Body of pancreas (tissue), 4 donors: ENCODE data around the gene C2CD4D. TPM values are rescaled to one million over a fixed set of nuclear protein-coding genes. Genes with fewer than 3 reads are reported as not detected.

Experiments used
- ATAC-seq: fragments of 150-250 bp; one replicate; pipeline ENCODE4 v1.9.1; 2016
- DNase-seq, 4 donors: peaks; one replicate each; pipeline ENCODE4 v3.0.0-alpha.2; 2019
- H3K27ac ChIP-seq, 4 donors: fragments of 200-600 bp; sonication (generic); 1 replicate in 3 of 4; 2 replicates in 1 of 4; pipeline versions ENCODE4 v1.5.1 to v1.6.1; 2016 to 2019; ENCODE audit warnings: mild to moderate bottlenecking in 1 of 4, mixed read lengths in 1 of 4, moderate library complexity in 1 of 4
- H3K27me3 ChIP-seq, 2 donors: fragments of 200-600 bp; sonication (generic); one replicate each; pipeline ENCODE4 v1.6.0; 2016; ENCODE audit warnings: mild to moderate bottlenecking in 1 of 2
- H3K36me3 ChIP-seq, 2 donors: fragments of 200-600 bp; sonication (generic); replicated peaks in 1 of 2; 2 replicates each; pipeline ENCODE4 v1.5.1; 2016; ENCODE audit warnings: low read depth in 2 of 2; ENCODE audit not compliant: insufficient read depth in 1 of 2
- H3K4me1 ChIP-seq: fragments of 200-600 bp; sonication (generic); one replicate; pipeline ENCODE4 v1.6.0; 2016
- H3K4me3 ChIP-seq, 2 donors: fragments of 200-600 bp; sonication (generic); 1 replicate in 1 of 2; 2 replicates in 1 of 2; pipeline ENCODE4 v1.5.1; 2016 to 2019
- H3K9me3 ChIP-seq, 3 donors: fragments of 200-600 bp; sonication (generic); 1 replicate in 2 of 3; 2 replicates in 1 of 3; pipeline ENCODE4 v1.5.1; 2016
- CTCF ChIP-seq, 7 experiments: fragments of 450-650 bp in 4 of 7; fragments of 200-600 bp in 3 of 7; sonication (generic) in 3 of 7; IDR thresholded peaks; one replicate each; pipeline ENCODE4 v1.5.1; 2016 to 2019; ENCODE audit warnings: antibody characterized with exemption in 7 of 7
- POLR2A ChIP-seq, 3 donors: fragments of 450-650 bp; IDR thresholded peaks; one replicate each; pipeline ENCODE4 v1.6.1; 2016; ENCODE audit warnings: antibody characterized with exemption in 3 of 3, mild to moderate bottlenecking in 2 of 3
- WGBS, 2 donors: methylation state at CpG; one replicate each; pipeline ENCODE4 v1.1.5; 2017; 5-methylcytosine and 5-hydroxymethylcytosine counted together
- intact Hi-C: fragments of 100-400 bp; cut with DNase I; formaldehyde crosslinking; loops from one replicate; pipeline ENCODE4 v1.15.1; 2023
- total RNA-seq, 2 donors: library from RNA; depleted of rRNA; stranded (reverse); fragments of >200 nt; gene quantifications; one replicate each; pipeline ENCODE4 v1.1.0, GENCODE V29; 2016

Gene C2CD4D
- total RNA-seq, 2 donors from 2014 or later = 0.26 to 2.6 TPM

GRCh38 chr1:151814971-151815545 lies 24.6 kb downstream of the C2CD4D start:
- H3K36me3 ChIP-seq = peaks cover 0 to 12% of the 10 kb centered on the region in 2 donors
- no peaks in the 10 kb centered on the region for H3K27me3 ChIP-seq
- H3K4me3 ChIP-seq = no peak overlapping the region
- H3K9me3 ChIP-seq = no peaks in the 10 kb centered on the region
- DNase-seq (no peak), ATAC-seq (no peak)
- WGBS, 2 donors = 82 to 95% methylated on average over 5 to 8 of the region's 8 CpGs
- no peak overlapping the region for H3K27ac ChIP-seq
- no peak for TF ChIP-seq CTCF (IDR thresholded peaks at IDR 0.05)
- no peak for TF ChIP-seq POLR2A (IDR thresholded peaks at IDR 0.05)
- intact Hi-C loops = no loop called here
- H3K4me1 ChIP-seq = peaks cover 16% of the 10 kb centered on the region

- DNase-seq = no peak
- H3K36me3 ChIP-seq = peaks cover 0 to 12% of the 10 kb centered on the region in 2 donors
- no peaks in the 10 kb centered on the region for H3K9me3 ChIP-seq
- no peaks in the 10 kb centered on the region for H3K27me3 ChIP-seq
- 92% methylated on average over 15 of the region's 15 CpGs for WGBS, 2 donors
- H3K4me3 ChIP-seq = no peak overlapping the region
- H3K27ac ChIP-seq = no peak overlapping the region
- no peak for ATAC-seq
- peaks cover 16% of the 10 kb centered on the region for H3K4me1 ChIP-seq
- intact Hi-C loops = no loop called here
- TF ChIP-seq POLR2A (IDR thresholded peaks at IDR 0.05) (no peak), CTCF (IDR thresholded peaks at IDR 0.05) (no peak)
These were observed 25.2 kb downstream of the C2CD4D start for GRCh38 chr1:151814426-151814825.

GRCh38 chr1:151813271-151813977 lies 26.2 kb downstream of the C2CD4D start:
- H3K36me3 ChIP-seq = peaks cover 0 to 12% of the 10 kb centered on the region in 2 donors
- H3K27ac ChIP-seq = no peak overlapping the region
- no peaks in the 10 kb centered on the region for H3K27me3 ChIP-seq
- no peak overlapping the region for H3K4me3 ChIP-seq
- H3K9me3 ChIP-seq = no peaks in the 10 kb centered on the region
- intact Hi-C loops = no loop called here
- ATAC-seq (no peak), DNase-seq (no peak)
- 81 to 88% methylated on average over 6 to 12 of the region's 12 CpGs for WGBS, 2 donors
- TF ChIP-seq POLR2A (IDR thresholded peaks at IDR 0.05) (no peak), CTCF (IDR thresholded peaks at IDR 0.05) (no peak)
- peaks cover 16% of the 10 kb centered on the region for H3K4me1 ChIP-seq

- WGBS, 2 donors = 82 to 84% methylated on average over 9 of the region's 9 CpGs
- Histone ChIP-seq H3K27ac (no peak overlapping the region), H3K9me3 (no peaks in the 10 kb centered on the region), H3K36me3 (peaks cover 0 to 15% of the 10 kb centered on the region in 2 donors), H3K4me3 (no peak overlapping the region), H3K4me1 (peaks cover 16% of the 10 kb centered on the region), H3K27me3 (no peaks in the 10 kb centered on the region)
- no peak for DNase-seq
- intact Hi-C loops = no loop called here
- ATAC-seq = no peak
- TF ChIP-seq CTCF (IDR thresholded peaks at IDR 0.05) (no peak), POLR2A (IDR thresholded peaks at IDR 0.05) (no peak)
These were observed 28.4 kb downstream of the C2CD4D start for GRCh38 chr1:151811181-151811580.
